ENCODE data around the gene PGAP1.

The PGAP1 gene

GRCh38 chr2:196821195-196821594, 105.3 kb downstream of the PGAP1 start:
- peaks cover 3% of the 10 kb centered on the region; the same call in 1 of the 2 replicates for H3K9me3 ChIP-seq (ENCODE audit: insufficient read depth, low read depth, low read length)
- TF ChIP-seq CTCF (conservative IDR thresholded peaks at IDR 0.05; ENCODE audit: low read length) (no peak), EZH2phosphoT487 (IDR thresholded peaks at IDR 0.05; ENCODE audit: borderline replicate concordance) (no peak)
- no peak overlapping the region for H2AFZ ChIP-seq (ENCODE audit: low read length)
- no peaks in the 10 kb centered on the region for H3K27me3 ChIP-seq (ENCODE audit: insufficient read depth, low read length, poor library complexity, severe bottlenecking)
- H3F3A ChIP-seq (ENCODE audit: low read depth): no peaks in the 10 kb centered on the region
- no peaks in the 10 kb centered on the region for H3K36me3 ChIP-seq (ENCODE audit: insufficient read depth, low read length)
- no peaks in the 10 kb centered on the region for H3K79me2 ChIP-seq (ENCODE audit: insufficient read depth, low read length)
- H4K20me1 ChIP-seq (ENCODE audit: insufficient read depth, low read length, poor library complexity, severe bottlenecking): no peaks in the 10 kb centered on the region
- H3K4me3 ChIP-seq (ENCODE audit: low read length, poor library complexity, severe bottlenecking): no peak overlapping the region
- no peak overlapping the region for H3K9ac ChIP-seq (ENCODE audit: low read depth, low read length, poor library complexity, severe bottlenecking)
- H3K9me2 ChIP-seq (replicated peaks; ENCODE audit: low read depth, low read length): no peaks in the 10 kb centered on the region
- no peaks in the 10 kb centered on the region for H3K4me1 ChIP-seq (ENCODE audit: insufficient read depth, low read length, poor library complexity, severe bottlenecking)
- H3K4me2 ChIP-seq (ENCODE audit: low read depth, low read length, poor library complexity, severe bottlenecking): no peak overlapping the region

- H3K79me2 ChIP-seq (ENCODE audit: insufficient read depth, low read length): no peaks in the 10 kb centered on the region
- H3K9ac ChIP-seq (ENCODE audit: low read depth, low read length, poor library complexity, severe bottlenecking): no peak within 1 kb of the TSS
- H3K9me2 ChIP-seq (replicated peaks; ENCODE audit: low read depth, low read length): no peaks in the 10 kb centered on the region
- H3K4me3 ChIP-seq (ENCODE audit: low read length, poor library complexity, severe bottlenecking): no peak within 1 kb of the TSS
- H3K27me3 ChIP-seq (ENCODE audit: insufficient read depth, low read length, poor library complexity, severe bottlenecking): no peaks in the 10 kb centered on the region
- H4K20me1 ChIP-seq (ENCODE audit: insufficient read depth, low read length, poor library complexity, severe bottlenecking): no peaks in the 10 kb centered on the region
- no peak for TF ChIP-seq CTCF (conservative IDR thresholded peaks at IDR 0.05; ENCODE audit: low read length)
- peak within 1 kb of the TSS; percentile 39; the same call in 1 of the 2 replicates for H2AFZ ChIP-seq (ENCODE audit: low read length)
- peak within 1 kb of the TSS; percentile 15 for H3K4me2 ChIP-seq (ENCODE audit: low read depth, low read length, poor library complexity, severe bottlenecking)
- H3K9me3 ChIP-seq (ENCODE audit: insufficient read depth, low read depth, low read length): no peaks in the 10 kb centered on the region
- no peaks in the 10 kb centered on the region for H3K36me3 ChIP-seq (ENCODE audit: insufficient read depth, low read length)
- peaks cover 14% of the 10 kb centered on the region for H3K4me1 ChIP-seq (ENCODE audit: insufficient read depth, low read length, poor library complexity, severe bottlenecking)
- H3F3A ChIP-seq (ENCODE audit: low read depth): no peaks in the 10 kb centered on the region
Measured at GRCh38 chr2:196809260-196809659, 117.2 kb downstream of the PGAP1 start, which contains the start of gene C2orf66. Gene C2orf66 (minus strand): TSS chr2:196809355. CDS start chr2:196809336, 19 bp downstream.

GRCh38 chr2:196808083-196808665, 118.3 kb downstream of the PGAP1 start:
- no peaks in the 10 kb centered on the region for H3K9me3 ChIP-seq (ENCODE audit: insufficient read depth, low read depth, low read length)
- H3K9me2 ChIP-seq (replicated peaks; ENCODE audit: low read depth, low read length): no peaks in the 10 kb centered on the region
- H3K36me3 ChIP-seq (ENCODE audit: insufficient read depth, low read length): no peaks in the 10 kb centered on the region
- no peak overlapping the region for H3K4me2 ChIP-seq (ENCODE audit: low read depth, low read length, poor library complexity, severe bottlenecking)
- H3K4me1 ChIP-seq (ENCODE audit: insufficient read depth, low read length, poor library complexity, severe bottlenecking): peaks cover 14% of the 10 kb centered on the region
- peak overlapping the region; percentile 26; the same call in 1 of the 2 replicates for H2AFZ ChIP-seq (ENCODE audit: low read length)
- no peaks in the 10 kb centered on the region for H4K20me1 ChIP-seq (ENCODE audit: insufficient read depth, low read length, poor library complexity, severe bottlenecking)
- TF ChIP-seq CTCF (conservative IDR thresholded peaks at IDR 0.05; ENCODE audit: low read length) (peak; percentile 27), EZH2phosphoT487 (IDR thresholded peaks at IDR 0.05; ENCODE audit: borderline replicate concordance) (no peak)
- H3K4me3 ChIP-seq (ENCODE audit: low read length, poor library complexity, severe bottlenecking): no peak overlapping the region
- H3F3A ChIP-seq (ENCODE audit: low read depth): no peaks in the 10 kb centered on the region
- H3K9ac ChIP-seq (ENCODE audit: low read depth, low read length, poor library complexity, severe bottlenecking): no peak overlapping the region
- H3K27me3 ChIP-seq (ENCODE audit: insufficient read depth, low read length, poor library complexity, severe bottlenecking): no peaks in the 10 kb centered on the region
- H3K79me2 ChIP-seq (ENCODE audit: insufficient read depth, low read length): no peaks in the 10 kb centered on the region

All from Loucy (cell line).